CD4-positive, alpha-beta T cell treated with Interleukin-17A for 1 hour (primary cell): ENCODE data around the gene MICAL3.

Source experiments
- DNase-seq: peaks from one replicate; pipeline ENCODE4 v3.0.0-alpha.2; 2020

The MICAL3 gene

GRCh38 chr22:17784776-17785175 is 239.6 kb downstream of the MICAL3 start:
- no peak for DNase-seq

- DNase-seq, result no peak
Observed at GRCh38 chr22:17783773-17784480, 240.4 kb downstream of the MICAL3 start.

GRCh38 chr22:17783312-17783711 is 241.0 kb downstream of the MICAL3 start:
- DNase-seq, result no peak

- no peak for DNase-seq
Observed at GRCh38 chr22:17782621-17783020, 241.7 kb downstream of the MICAL3 start.

GRCh38 chr22:17782158-17782557 is 242.2 kb downstream of the MICAL3 start:
- no peak for DNase-seq

GRCh38 chr22:17781319-17782031 is 242.9 kb downstream of the MICAL3 start:
- peak; percentile 55 for DNase-seq

GRCh38 chr22:17780741-17781318 is 243.5 kb downstream of the MICAL3 start:
- no peak for DNase-seq

- DNase-seq, result no peak
Observed at GRCh38 chr22:17780116-17780740, 244.1 kb downstream of the MICAL3 start.

- no peak for DNase-seq
Observed at GRCh38 chr22:17779286-17780115, 244.9 kb downstream of the MICAL3 start.

GRCh38 chr22:17778412-17778976 is 245.9 kb downstream of the MICAL3 start:
- DNase-seq, result no peak

GRCh38 chr22:17777717-17778044 is 246.7 kb downstream of the MICAL3 start:
- DNase-seq, result no peak

GRCh38 chr22:17777005-17777716 is 247.2 kb downstream of the MICAL3 start:
- DNase-seq, result peak; percentile 84

- peak; percentile 44 for DNase-seq
Observed at GRCh38 chr22:17775781-17776465, 248.4 kb downstream of the MICAL3 start.

- no peak for DNase-seq
Observed at GRCh38 chr22:17774926-17775685, 249.3 kb downstream of the MICAL3 start.

GRCh38 chr22:17774206-17774925 is 250.0 kb downstream of the MICAL3 start, which contains the start of gene BID:
TSS of gene BID (minus strand) at chr22:17774469. CDS start at chr22:17750116, 24,353 bp downstream.
- DNase-seq, result peak; percentile 49

GRCh38 chr22:17773606-17774205 is 250.7 kb downstream of the MICAL3 start:
- DNase-seq, result peak; percentile 71

GRCh38 chr22:17772958-17773605 is 251.3 kb downstream of the MICAL3 start:
- DNase-seq, result no peak

- no peak for DNase-seq
Observed at GRCh38 chr22:17772249-17772957, 252.0 kb downstream of the MICAL3 start.
